Measurements from ENCODE around the gene TAF4. TPM values are rescaled to one million over a fixed set of nuclear protein-coding genes. Genes with fewer than 3 reads are reported as not detected.
"Not testable (repeated sequence)": the region's sequence is repeated elsewhere in the genome, so short reads cannot be mapped to it uniquely, and the experiment has no call there.

The TAF4 gene
- total RNA-seq, 1 experiment from 2014 or later, result 94.9 TPM

GRCh38 chr20:62087227-62087626, 21.5 kb upstream of the TAF4 start:
- DNase-seq, result peak in 1 of 2 experiments; percentile 39
- Histone ChIP-seq H3K4me1 (no peaks in the 10 kb centered on the region), H3K36me3 (ENCODE audit: control insufficient read depth, insufficient read depth, low read length) (no peaks in the 10 kb centered on the region), H3K9me3 (peaks cover 3% of the 10 kb centered on the region), H3K4me3 (ENCODE audit: low read depth, low read length) (no peak overlapping the region), H3K27me3 (replicated peaks; ENCODE audit: control insufficient read depth, insufficient read depth, low read length) (no peaks in the 10 kb centered on the region)
- no peaks in the 10 kb centered on the region for H3K36me3 Mint-ChIP-seq (ENCODE audit: insufficient read depth, unreplicated experiment)
- no peak overlapping the region for H3K27ac Mint-ChIP-seq (ENCODE audit: unreplicated experiment)
- no TSS peak for BruUV-seq (replicated peaks)
- intact Hi-C loops (cut with micrococcal nuclease; ENCODE audit: unreplicated experiment), result no loop called here
- H3K4me1 Mint-ChIP-seq (ENCODE audit: low read depth, unreplicated experiment), result no peaks in the 10 kb centered on the region
- H3K9me3 Mint-ChIP-seq (ENCODE audit: unreplicated experiment), result no peaks in the 10 kb centered on the region
- CTCF ChIA-PET, result interaction anchor here (0.6 kb wide), 1 partner anchor 117 kb away, joined by 3 read pairs; no protein-coding TSS in a partner anchor
- POLR2A ChIA-PET, result no interaction called here
- peaks cover 4% of the 10 kb centered on the region for H3K27me3 Mint-ChIP-seq (ENCODE audit: insufficient read depth, unreplicated experiment)
- TF ChIP-seq CTCF (IDR thresholded peaks at IDR 0.05; ENCODE audit: insufficient read depth in 1 of 2, low read depth in 1 of 2, low read length in 1 of 2, severe bottlenecking in 1 of 2, unreplicated experiment in 1 of 2), result no peak
- no peak overlapping the region for H3K4me3 Mint-ChIP-seq (ENCODE audit: unreplicated experiment)

- no peak for TF ChIP-seq CTCF (IDR thresholded peaks at IDR 0.05; ENCODE audit: insufficient read depth in 1 of 2, low read depth in 1 of 2, low read length in 1 of 2, severe bottlenecking in 1 of 2, unreplicated experiment in 1 of 2)
- Mint-ChIP-seq H3K4me3 (ENCODE audit: unreplicated experiment) (no peak overlapping the region), H3K27me3 (ENCODE audit: insufficient read depth, unreplicated experiment) (no peaks in the 10 kb centered on the region), H3K36me3 (ENCODE audit: insufficient read depth, unreplicated experiment) (no peaks in the 10 kb centered on the region), H3K27ac (ENCODE audit: unreplicated experiment) (no peak overlapping the region), H3K4me1 (ENCODE audit: low read depth, unreplicated experiment) (no peaks in the 10 kb centered on the region), H3K9me3 (ENCODE audit: unreplicated experiment) (no peaks in the 10 kb centered on the region)
- no peak overlapping the region for H3K4me3 ChIP-seq (ENCODE audit: low read depth, low read length)
- CTCF ChIA-PET, result no interaction called here
- POLR2A ChIA-PET, result no interaction called here
- BruUV-seq (replicated peaks), result no TSS peak
- peaks cover 6% of the 10 kb centered on the region; the same call in 1 of the 2 replicates for H3K9me3 ChIP-seq
- H3K36me3 ChIP-seq (ENCODE audit: control insufficient read depth, insufficient read depth, low read length), result no peaks in the 10 kb centered on the region
- intact Hi-C loops (cut with micrococcal nuclease; ENCODE audit: unreplicated experiment), result no loop called here
- DNase-seq, result no peak
- no peaks in the 10 kb centered on the region for H3K4me1 ChIP-seq
- H3K27me3 ChIP-seq (replicated peaks; ENCODE audit: control insufficient read depth, insufficient read depth, low read length), result no peaks in the 10 kb centered on the region
Observed at GRCh38 chr20:62085206-62085605, 19.5 kb upstream of the TAF4 start.

GRCh38 chr20:62084224-62084623, 18.5 kb upstream of the TAF4 start:
- H3K27me3 ChIP-seq (replicated peaks; ENCODE audit: control insufficient read depth, insufficient read depth, low read length); H3K4me1 ChIP-seq; H3K27ac Mint-ChIP-seq (ENCODE audit: unreplicated experiment); CTCF ChIA-PET; H3K4me3 ChIP-seq (ENCODE audit: low read depth, low read length); H3K9me3 ChIP-seq; POLR2A ChIA-PET; H3K9me3 Mint-ChIP-seq (ENCODE audit: unreplicated experiment); DNase-seq; H3K36me3 Mint-ChIP-seq (ENCODE audit: insufficient read depth, unreplicated experiment); intact Hi-C loops (cut with micrococcal nuclease; ENCODE audit: unreplicated experiment); H3K27me3 Mint-ChIP-seq (ENCODE audit: insufficient read depth, unreplicated experiment); H3K4me1 Mint-ChIP-seq (ENCODE audit: low read depth, unreplicated experiment); H3K4me3 Mint-ChIP-seq (ENCODE audit: unreplicated experiment); BruUV-seq (replicated peaks); H3K36me3 ChIP-seq (ENCODE audit: control insufficient read depth, insufficient read depth, low read length): not testable (repeated sequence)

- H3K4me1 Mint-ChIP-seq (ENCODE audit: low read depth, unreplicated experiment), result no peaks in the 10 kb centered on the region
- no peaks in the 10 kb centered on the region for H3K36me3 Mint-ChIP-seq (ENCODE audit: insufficient read depth, unreplicated experiment)
- Histone ChIP-seq H3K4me1 (no peaks in the 10 kb centered on the region), H3K9me3 (peaks cover 8% of the 10 kb centered on the region), H3K27me3 (replicated peaks; ENCODE audit: control insufficient read depth, insufficient read depth, low read length) (no peaks in the 10 kb centered on the region), H3K36me3 (ENCODE audit: control insufficient read depth, insufficient read depth, low read length) (no peaks in the 10 kb centered on the region), H3K4me3 (ENCODE audit: low read depth, low read length) (no peak overlapping the region)
- peaks cover 10% of the 10 kb centered on the region for H3K9me3 Mint-ChIP-seq (ENCODE audit: unreplicated experiment)
- no peak for TF ChIP-seq CTCF (IDR thresholded peaks at IDR 0.05; ENCODE audit: insufficient read depth in 1 of 2, low read depth in 1 of 2, low read length in 1 of 2, severe bottlenecking in 1 of 2, unreplicated experiment in 1 of 2)
- H3K27ac Mint-ChIP-seq (ENCODE audit: unreplicated experiment), result no peak overlapping the region
- ChIA-PET CTCF (no interaction called here), POLR2A (no interaction called here)
- no peak for DNase-seq
- no peak overlapping the region for H3K4me3 Mint-ChIP-seq (ENCODE audit: unreplicated experiment)
- BruUV-seq (replicated peaks), result no TSS peak
- H3K27me3 Mint-ChIP-seq (ENCODE audit: insufficient read depth, unreplicated experiment), result no peaks in the 10 kb centered on the region
- intact Hi-C loops (cut with micrococcal nuclease; ENCODE audit: unreplicated experiment), result no loop called here
Observed at GRCh38 chr20:62083312-62083711, 17.6 kb upstream of the TAF4 start.
